Measurements from ENCODE around the gene TBXAS1.

GRCh38 chr7:139867847-139868246 is 38.8 kb downstream of the TBXAS1 start:
- no peak for TF ChIP-seq FOXM1 (IDR thresholded peaks at IDR 0.05; ENCODE audit: borderline replicate concordance)
- TF ChIP-seq SP1 (IDR thresholded peaks at IDR 0.05) = no peak
- no peak for TF ChIP-seq L3MBTL2 (conservative IDR thresholded peaks at IDR 0.05)
- no peak for TF ChIP-seq SUZ12 (IDR thresholded peaks at IDR 0.05)
- TF ChIP-seq ELF4 (IDR thresholded peaks at IDR 0.05) = no peak
- no peak for TF ChIP-seq LEF1 (IDR thresholded peaks at IDR 0.05; ENCODE audit: borderline replicate concordance)

Data from HEK293T (cell line).